Nephron (organoid): ENCODE measurements around the gene NTRK2.
"Not testable (repeated sequence)": the region's sequence is repeated elsewhere in the genome, so short reads cannot be mapped to it uniquely, and the experiment has no call there.

Experiments
- H3K27ac Mint-ChIP-seq, 3 experiments: 2 replicates each; pipeline ENCODE4 v1.8.0; 2020; ENCODE audit warnings: mixed read lengths in 3 of 3, mild to moderate bottlenecking in 2 of 3, moderate library complexity in 1 of 3
- H3K27me3 Mint-ChIP-seq: 2 replicates; pipeline ENCODE4 v1.8.0; 2021; ENCODE audit warnings: low read depth, mild to moderate bottlenecking, moderate library complexity, mixed read lengths
- H3K36me3 Mint-ChIP-seq: 2 replicates; pipeline ENCODE4 v1.8.0; 2020; ENCODE audit warnings: low read depth, mixed read lengths
- H3K4me1 Mint-ChIP-seq: 2 replicates; pipeline ENCODE4 v1.8.0; 2020; ENCODE audit warnings: mixed read lengths
- H3K4me3 Mint-ChIP-seq, 3 experiments: 2 replicates each; pipeline ENCODE4 v1.8.0; 2020; ENCODE audit warnings: mild to moderate bottlenecking in 3 of 3, mixed read lengths in 3 of 3, moderate library complexity in 2 of 3
- H3K9me3 Mint-ChIP-seq: 2 replicates; pipeline ENCODE4 v1.8.0; 2020; ENCODE audit warnings: mixed read lengths
- TF ChIP-seq, protein P1 (sequence below), 3 experiments: fragments of 200-600 bp; sonication (generic); IDR thresholded peaks; one replicate each; pipeline ENCODE4 v1.5.0; 2021; ENCODE audit warnings: antibody characterized with exemption in 3 of 3; ENCODE audit not compliant: unreplicated experiment in 3 of 3

NTRK2 gene

DNA sequence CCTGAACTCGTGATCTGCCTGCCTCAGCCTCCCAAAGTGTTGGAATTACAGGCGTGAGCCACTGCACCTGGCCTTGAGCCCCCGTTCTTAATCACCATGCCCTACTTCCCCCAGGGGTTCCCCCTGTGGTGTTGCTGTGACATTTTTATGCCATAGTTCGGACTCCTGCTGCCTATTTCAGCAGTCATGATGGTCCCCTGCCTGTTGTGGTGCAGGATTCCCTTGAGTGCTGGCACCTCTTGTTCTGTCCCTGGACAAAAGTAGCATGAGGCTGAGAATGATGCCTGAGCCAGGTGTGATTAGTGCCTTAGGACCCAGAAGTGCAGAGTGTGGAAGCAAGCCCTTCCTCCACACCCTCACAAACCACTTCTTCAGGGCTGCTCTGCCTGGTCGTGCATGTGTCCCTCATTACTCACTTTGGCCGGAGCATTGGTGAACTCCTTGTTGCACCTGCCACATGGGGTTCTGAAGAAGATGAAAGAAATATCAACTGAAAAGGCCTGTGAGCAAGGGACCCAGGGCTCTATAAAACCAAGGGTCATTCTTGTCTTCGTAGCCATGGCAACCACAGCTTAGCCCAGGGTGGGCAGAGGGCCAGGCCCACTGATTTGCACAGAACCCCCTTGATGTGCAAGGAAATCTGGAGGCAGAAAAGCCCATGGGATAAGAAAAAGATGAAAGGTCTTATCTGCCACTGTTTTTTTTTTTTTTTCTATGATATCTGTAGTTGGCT lies 228.0 kb downstream of the NTRK2 start:
- H3K27ac Mint-ChIP-seq = peak overlapping the region in 1 of 3 experiments; percentile 76
- H3K4me1 Mint-ChIP-seq = peaks cover 48% of the 10 kb centered on the region
- H3K4me3 Mint-ChIP-seq = no peak overlapping the region
- no peaks in the 10 kb centered on the region for H3K36me3 Mint-ChIP-seq
- TF ChIP-seq, protein P1, sequence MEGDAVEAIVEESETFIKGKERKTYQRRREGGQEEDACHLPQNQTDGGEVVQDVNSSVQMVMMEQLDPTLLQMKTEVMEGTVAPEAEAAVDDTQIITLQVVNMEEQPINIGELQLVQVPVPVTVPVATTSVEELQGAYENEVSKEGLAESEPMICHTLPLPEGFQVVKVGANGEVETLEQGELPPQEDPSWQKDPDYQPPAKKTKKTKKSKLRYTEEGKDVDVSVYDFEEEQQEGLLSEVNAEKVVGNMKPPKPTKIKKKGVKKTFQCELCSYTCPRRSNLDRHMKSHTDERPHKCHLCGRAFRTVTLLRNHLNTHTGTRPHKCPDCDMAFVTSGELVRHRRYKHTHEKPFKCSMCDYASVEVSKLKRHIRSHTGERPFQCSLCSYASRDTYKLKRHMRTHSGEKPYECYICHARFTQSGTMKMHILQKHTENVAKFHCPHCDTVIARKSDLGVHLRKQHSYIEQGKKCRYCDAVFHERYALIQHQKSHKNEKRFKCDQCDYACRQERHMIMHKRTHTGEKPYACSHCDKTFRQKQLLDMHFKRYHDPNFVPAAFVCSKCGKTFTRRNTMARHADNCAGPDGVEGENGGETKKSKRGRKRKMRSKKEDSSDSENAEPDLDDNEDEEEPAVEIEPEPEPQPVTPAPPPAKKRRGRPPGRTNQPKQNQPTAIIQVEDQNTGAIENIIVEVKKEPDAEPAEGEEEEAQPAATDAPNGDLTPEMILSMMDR (IDR thresholded peaks at IDR 0.05; ENCODE audit: unreplicated experiment in 3 of 3) = no peak
- no peaks in the 10 kb centered on the region for H3K9me3 Mint-ChIP-seq
- no peaks in the 10 kb centered on the region for H3K27me3 Mint-ChIP-seq

DNA sequence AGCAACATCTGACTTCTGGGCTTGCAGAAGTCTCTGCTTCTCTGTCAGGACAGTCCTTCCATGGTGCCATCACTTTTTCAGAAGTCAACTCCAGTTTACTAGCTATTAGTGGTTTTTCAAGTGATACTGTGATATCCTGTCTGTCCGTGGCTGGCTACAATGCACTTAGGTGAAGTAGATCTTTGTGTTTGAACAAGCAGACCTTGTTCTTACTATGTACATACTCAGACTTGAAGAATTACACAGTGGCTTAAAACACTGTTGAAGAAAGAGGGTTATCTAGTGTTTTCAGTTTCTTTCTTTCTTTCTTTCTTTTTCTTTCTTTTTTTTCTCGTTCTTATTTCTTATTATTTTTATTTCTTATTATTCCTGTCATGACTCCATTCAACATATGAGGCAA lies 228.7 kb downstream of the NTRK2 start:
- H3K4me3 Mint-ChIP-seq = no peak overlapping the region
- no peaks in the 10 kb centered on the region for H3K36me3 Mint-ChIP-seq
- H3K9me3 Mint-ChIP-seq = no peaks in the 10 kb centered on the region
- peak overlapping the region in 1 of 3 experiments; percentile 76 for H3K27ac Mint-ChIP-seq
- TF ChIP-seq, protein P1 (IDR thresholded peaks at IDR 0.05; ENCODE audit: unreplicated experiment in 3 of 3) = no peak
- H3K27me3 Mint-ChIP-seq = no peaks in the 10 kb centered on the region
- peaks cover 41% of the 10 kb centered on the region for H3K4me1 Mint-ChIP-seq

DNA sequence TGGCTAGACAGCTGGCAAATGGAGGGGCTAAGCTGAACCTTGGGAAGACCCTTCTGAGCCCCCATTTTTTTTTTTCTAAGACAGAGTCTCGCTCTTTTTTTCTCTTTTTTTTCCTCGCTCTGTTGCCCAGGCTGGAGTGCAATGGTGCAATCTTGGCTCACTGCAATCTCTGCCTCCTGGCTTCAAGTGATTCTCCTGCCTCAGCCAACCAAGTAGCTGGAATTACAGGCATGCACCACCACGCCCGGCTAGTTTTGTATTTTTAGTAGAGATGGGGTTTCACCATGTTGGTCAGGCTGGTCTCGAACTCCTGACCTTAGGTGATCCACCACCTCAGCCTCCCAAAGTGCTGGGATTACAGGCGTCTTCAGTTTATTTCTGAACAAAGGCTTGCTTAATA lies 229.1 kb downstream of the NTRK2 start:
- not testable (repeated sequence) for H3K36me3 Mint-ChIP-seq, H3K4me3 Mint-ChIP-seq, H3K27me3 Mint-ChIP-seq, H3K9me3 Mint-ChIP-seq, H3K27ac Mint-ChIP-seq
- H3K4me1 Mint-ChIP-seq = peaks cover 37% of the 10 kb centered on the region

DNA sequence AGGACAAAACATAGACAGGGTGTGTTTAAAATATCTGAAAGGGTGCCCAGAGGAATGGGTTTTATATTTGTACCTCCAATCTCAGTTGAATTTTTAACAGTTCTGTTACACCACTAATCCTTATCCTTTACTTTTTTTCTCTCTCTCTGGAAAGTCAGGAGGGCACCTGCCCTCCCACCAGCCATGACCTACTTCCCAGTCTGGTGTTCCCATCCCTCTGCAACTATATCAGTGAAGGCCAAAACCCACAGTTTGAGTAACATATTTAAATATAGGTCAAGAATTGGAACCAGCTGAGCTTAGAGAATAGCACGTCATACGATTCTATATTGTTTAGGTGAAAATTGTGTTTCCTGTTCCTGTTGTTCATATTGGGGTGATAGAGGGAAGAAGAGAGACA lies 229.8 kb downstream of the NTRK2 start:
- no peak overlapping the region for H3K4me3 Mint-ChIP-seq
- peak overlapping the region in 1 of 3 experiments; percentile 33 for H3K27ac Mint-ChIP-seq
- H3K4me1 Mint-ChIP-seq = peaks cover 30% of the 10 kb centered on the region
- H3K9me3 Mint-ChIP-seq = no peaks in the 10 kb centered on the region
- no peaks in the 10 kb centered on the region for H3K27me3 Mint-ChIP-seq
- H3K36me3 Mint-ChIP-seq = peaks cover 5% of the 10 kb centered on the region
- TF ChIP-seq, protein P1 (IDR thresholded peaks at IDR 0.05; ENCODE audit: unreplicated experiment in 3 of 3) = no peak

DNA sequence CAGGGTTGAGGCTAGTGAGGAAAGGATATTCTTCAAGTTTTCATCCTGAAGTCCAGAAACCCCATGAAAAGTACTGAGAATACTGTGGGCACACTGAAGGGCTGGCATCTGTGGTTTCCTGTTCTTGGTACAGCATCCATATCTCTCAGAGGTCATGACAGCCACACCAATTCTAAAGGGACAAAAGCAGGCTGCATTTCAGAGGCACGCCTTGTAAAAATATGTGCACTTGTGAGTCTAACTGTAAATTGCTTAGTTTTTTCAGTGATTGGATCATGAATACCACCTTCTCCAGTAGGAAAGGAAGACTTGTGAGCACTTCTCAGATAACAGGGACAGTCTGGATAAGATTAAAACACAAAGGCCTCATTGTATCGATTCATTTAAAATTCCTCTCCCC lies 230.9 kb downstream of the NTRK2 start:
- Mint-ChIP-seq H3K4me3 (no peak overlapping the region), H3K27ac (no peak overlapping the region), H3K36me3 (peaks cover 5% of the 10 kb centered on the region), H3K4me1 (peaks cover 21% of the 10 kb centered on the region), H3K27me3 (no peaks in the 10 kb centered on the region), H3K9me3 (no peaks in the 10 kb centered on the region)
- TF ChIP-seq, protein P1 (IDR thresholded peaks at IDR 0.05; ENCODE audit: unreplicated experiment in 3 of 3) = no peak

DNA sequence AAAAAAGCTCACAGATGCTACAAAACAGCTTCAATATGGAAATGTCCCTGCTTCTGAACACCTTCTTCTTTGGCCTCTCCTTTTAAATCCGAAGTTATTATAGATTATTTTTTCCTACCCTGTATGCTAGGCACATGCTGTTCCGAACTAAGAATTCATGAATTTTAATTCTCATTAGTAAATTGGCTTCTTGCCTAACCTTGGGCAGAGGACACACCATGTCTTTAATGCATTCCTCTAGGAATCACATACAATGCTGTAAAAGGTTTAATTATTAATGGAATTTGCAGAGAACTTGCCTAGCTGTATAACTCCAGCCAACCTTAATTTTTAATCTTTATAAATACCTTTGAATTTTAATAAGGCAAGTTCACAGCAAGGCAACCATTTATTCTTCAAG lies 234.4 kb downstream of the NTRK2 start:
- TF ChIP-seq, protein P1 (IDR thresholded peaks at IDR 0.05; ENCODE audit: unreplicated experiment in 3 of 3) = no peak
- Mint-ChIP-seq H3K4me3 (no peak overlapping the region), H3K27me3 (no peaks in the 10 kb centered on the region), H3K27ac (peak overlapping the region; percentile 48 to 90 (median 87)), H3K4me1 (no peaks in the 10 kb centered on the region), H3K36me3 (peaks cover 5% of the 10 kb centered on the region), H3K9me3 (no peaks in the 10 kb centered on the region)
